Mucosa of descending colon (tissue), 3 donors: Measurements from ENCODE around the gene CAMSAP1. TPM values are rescaled to one million over a fixed set of nuclear protein-coding genes. Genes with fewer than 3 reads are reported as not detected.

Experiments used
- ATAC-seq: fragments of 200-7000 bp; cut with Tn5 transposase; one replicate; pipeline ENCODE4 v1.9.1; 2020; ENCODE audit warnings: mild to moderate bottlenecking, moderate library complexity
- DNase-seq, 3 donors: peaks; one replicate each; pipeline ENCODE4 v3.0.0-alpha.2; 2020
- H3K36me3 ChIP-seq: fragments of 200-600 bp; one replicate; pipeline ENCODE4 v1.8.0; 2021; ENCODE audit warnings: low read depth, mild to moderate bottlenecking
- H3K4me1 ChIP-seq: fragments of 200-600 bp; one replicate; pipeline ENCODE4 v1.8.0; 2021; ENCODE audit warnings: low read depth, mild to moderate bottlenecking
- H3K4me3 ChIP-seq: fragments of 200-600 bp; one replicate; pipeline ENCODE4 v1.8.0; 2021; ENCODE audit warnings: mild to moderate bottlenecking
- H3K9me3 ChIP-seq: fragments of 200-600 bp; one replicate; pipeline ENCODE4 v1.8.0; 2021; ENCODE audit warnings: mild to moderate bottlenecking
- intact Hi-C, 2 donors: fragments of 100-400 bp; cut with DNase I in 1 of 2; cut with micrococcal nuclease in 1 of 2; formaldehyde crosslinking; loops; one replicate each; pipeline versions ENCODE4 v1.11.0 to v1.11.1; 2022; cut with DNase I, micrococcal nuclease
- total RNA-seq, 3 donors: library from RNA; stranded (reverse); fragmentation: NEBNext Ultra II Directional in 2 of 3; extraction: Animal tissue kit (Norgen Biotek cat#: 25700) in 2 of 3; gene quantifications; one replicate each; pipeline versions ENCODE4 v1.2.1 to v1.2.4, GENCODE V29; 2021 to 2023
- TF ChIP-seq, protein P1 (sequence below): fragments of 200-600 bp; IDR thresholded peaks from one replicate; pipeline ENCODE4 v1.8.0; 2022; ENCODE audit warnings: antibody characterized with exemption, mild to moderate bottlenecking
- donor health status: DM: no; HTN: no; CAD: no; lungs with moderate emphysema.
- donor health status: DM: no; HTN: no; CAD: no.
- donor health status: DM: no; HTN: yes; CAD: no.

CAMSAP1 gene
- total RNA-seq, 3 donors from 2014 or later = 11.5 to 37.8 (median 14.3) TPM

DNA sequence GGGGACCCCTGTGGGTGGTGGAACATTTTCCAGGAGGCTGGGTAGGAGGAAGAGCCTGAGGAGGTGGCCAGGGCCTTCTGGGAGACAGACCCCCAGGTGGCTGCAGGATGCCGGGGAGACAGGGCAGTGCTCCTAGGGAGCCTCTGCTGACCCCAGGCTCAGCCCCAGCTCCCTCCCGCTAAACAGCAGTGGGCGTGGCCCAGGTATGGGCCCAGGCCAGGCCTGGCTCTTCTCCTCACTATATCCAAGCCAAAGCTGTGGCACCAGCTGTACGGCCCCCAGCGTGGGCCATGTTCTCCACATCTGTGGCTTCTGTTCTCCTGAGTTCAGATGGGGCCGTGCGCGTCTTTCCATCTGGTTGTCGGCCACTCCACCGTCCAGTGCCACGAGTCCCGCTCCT lies 146.9 kb downstream of the CAMSAP1 start:
- DNase-seq (no peak), ATAC-seq (no peak)
- H3K4me3 ChIP-seq = no peak overlapping the region
- no peaks in the 10 kb centered on the region for H3K36me3 ChIP-seq
- H3K9me3 ChIP-seq = peaks cover under 1% of the 10 kb centered on the region
- intact Hi-C loops = no loop called here
- TF ChIP-seq, protein P1, sequence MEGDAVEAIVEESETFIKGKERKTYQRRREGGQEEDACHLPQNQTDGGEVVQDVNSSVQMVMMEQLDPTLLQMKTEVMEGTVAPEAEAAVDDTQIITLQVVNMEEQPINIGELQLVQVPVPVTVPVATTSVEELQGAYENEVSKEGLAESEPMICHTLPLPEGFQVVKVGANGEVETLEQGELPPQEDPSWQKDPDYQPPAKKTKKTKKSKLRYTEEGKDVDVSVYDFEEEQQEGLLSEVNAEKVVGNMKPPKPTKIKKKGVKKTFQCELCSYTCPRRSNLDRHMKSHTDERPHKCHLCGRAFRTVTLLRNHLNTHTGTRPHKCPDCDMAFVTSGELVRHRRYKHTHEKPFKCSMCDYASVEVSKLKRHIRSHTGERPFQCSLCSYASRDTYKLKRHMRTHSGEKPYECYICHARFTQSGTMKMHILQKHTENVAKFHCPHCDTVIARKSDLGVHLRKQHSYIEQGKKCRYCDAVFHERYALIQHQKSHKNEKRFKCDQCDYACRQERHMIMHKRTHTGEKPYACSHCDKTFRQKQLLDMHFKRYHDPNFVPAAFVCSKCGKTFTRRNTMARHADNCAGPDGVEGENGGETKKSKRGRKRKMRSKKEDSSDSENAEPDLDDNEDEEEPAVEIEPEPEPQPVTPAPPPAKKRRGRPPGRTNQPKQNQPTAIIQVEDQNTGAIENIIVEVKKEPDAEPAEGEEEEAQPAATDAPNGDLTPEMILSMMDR = no peak
- H3K4me1 ChIP-seq = no peaks in the 10 kb centered on the region

DNA sequence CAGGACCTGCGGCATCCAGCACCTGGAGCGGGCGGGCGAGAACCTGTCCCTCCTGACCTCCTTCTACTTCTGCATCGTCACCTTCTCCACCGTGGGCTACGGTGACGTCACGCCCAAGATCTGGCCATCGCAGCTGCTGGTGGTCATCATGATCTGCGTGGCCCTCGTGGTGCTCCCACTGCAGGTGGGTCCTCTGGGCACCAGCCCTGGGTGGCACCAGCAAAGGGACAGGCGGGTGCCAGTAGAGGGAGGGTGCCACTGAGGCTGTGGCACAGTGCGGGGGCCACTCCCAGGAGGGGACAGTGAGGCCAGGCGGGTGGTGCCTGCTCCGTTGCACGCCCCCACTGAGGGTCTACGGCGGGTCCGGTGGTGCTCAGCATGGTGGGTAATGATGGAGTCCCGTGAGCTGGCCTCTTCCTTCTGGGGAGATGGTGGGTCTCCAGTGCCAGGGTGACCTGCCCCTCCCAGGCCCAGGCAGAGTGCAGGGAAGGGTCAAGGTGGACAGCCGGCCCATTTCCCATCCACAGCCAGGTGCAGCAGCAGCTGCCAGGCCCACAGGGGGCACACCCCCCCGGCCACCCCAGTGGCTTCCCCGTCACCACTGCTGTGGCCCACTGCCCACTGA lies 147.6 kb downstream of the CAMSAP1 start:
- H3K9me3 ChIP-seq = no peaks in the 10 kb centered on the region
- H3K36me3 ChIP-seq = no peaks in the 10 kb centered on the region
- ATAC-seq = no peak
- intact Hi-C loops = no loop called here
- DNase-seq = no peak
- H3K4me1 ChIP-seq = no peaks in the 10 kb centered on the region
- H3K4me3 ChIP-seq = no peak overlapping the region
- TF ChIP-seq, protein P1 = no peak

DNA sequence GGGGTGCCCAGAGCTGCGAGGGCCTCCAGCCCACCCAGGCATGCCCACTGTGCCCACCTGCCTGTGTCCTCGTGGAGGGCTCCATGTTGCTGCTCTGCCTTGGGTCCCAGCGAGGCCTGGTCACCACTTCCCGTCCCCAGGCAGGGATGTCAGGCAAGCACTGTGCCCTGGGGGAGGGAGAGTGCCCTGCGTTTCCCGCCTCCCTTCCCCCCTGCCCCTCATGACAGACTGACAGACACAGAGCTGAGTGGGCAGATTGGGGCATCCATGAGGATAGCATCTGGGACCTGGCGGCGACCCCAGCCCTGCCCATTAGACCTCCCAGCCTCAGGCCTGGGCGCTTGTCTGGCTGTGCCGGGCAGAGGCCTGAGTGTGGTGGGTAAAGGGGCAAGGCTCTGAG lies 148.5 kb downstream of the CAMSAP1 start:
- intact Hi-C loops = no loop called here
- no peaks in the 10 kb centered on the region for H3K36me3 ChIP-seq
- H3K4me3 ChIP-seq = no peak overlapping the region
- TF ChIP-seq, protein P1 = no peak
- ATAC-seq (no peak), DNase-seq (no peak)
- no peaks in the 10 kb centered on the region for H3K9me3 ChIP-seq
- H3K4me1 ChIP-seq = no peaks in the 10 kb centered on the region

Other genes starting within 250 kb of the CAMSAP1 start
- gene LCN9, start 244.2 kb downstream of the CAMSAP1 start, total RNA-seq = not detected
- gene SOHLH1, start 208.1 kb downstream of the CAMSAP1 start, total RNA-seq = not detected
- gene KCNT1, start 205.4 kb downstream of the CAMSAP1 start, total RNA-seq = under 1 TPM in 2 of 3 donors, not detected in 1; 0.22 to 0.60 TPM
- 10 to 100 TPM; 55.5 to 70.4 (median 64.0) TPM for gene UBAC1, start 53.8 kb upstream of the CAMSAP1 start, total RNA-seq
- 10 to 100 TPM; 15.9 to 81.3 (median 22.1) TPM for gene NACC2, start 187.7 kb upstream of the CAMSAP1 start, total RNA-seq
- gene TMEM250, start 211.3 kb upstream of the CAMSAP1 start, total RNA-seq = 10 to 100 TPM; 47.4 to 54.1 (median 52.0) TPM